ENCODE data around the gene SCYL1. TPM values are rescaled to one million over a fixed set of nuclear protein-coding genes. Genes with fewer than 3 reads are reported as not detected.

Gene SCYL1
- 42.4 to 62.3 TPM (median 60.2 TPM) in 5 replicates for total RNA-seq (2022; extraction: Qiagen RNA extraction)

DNA sequence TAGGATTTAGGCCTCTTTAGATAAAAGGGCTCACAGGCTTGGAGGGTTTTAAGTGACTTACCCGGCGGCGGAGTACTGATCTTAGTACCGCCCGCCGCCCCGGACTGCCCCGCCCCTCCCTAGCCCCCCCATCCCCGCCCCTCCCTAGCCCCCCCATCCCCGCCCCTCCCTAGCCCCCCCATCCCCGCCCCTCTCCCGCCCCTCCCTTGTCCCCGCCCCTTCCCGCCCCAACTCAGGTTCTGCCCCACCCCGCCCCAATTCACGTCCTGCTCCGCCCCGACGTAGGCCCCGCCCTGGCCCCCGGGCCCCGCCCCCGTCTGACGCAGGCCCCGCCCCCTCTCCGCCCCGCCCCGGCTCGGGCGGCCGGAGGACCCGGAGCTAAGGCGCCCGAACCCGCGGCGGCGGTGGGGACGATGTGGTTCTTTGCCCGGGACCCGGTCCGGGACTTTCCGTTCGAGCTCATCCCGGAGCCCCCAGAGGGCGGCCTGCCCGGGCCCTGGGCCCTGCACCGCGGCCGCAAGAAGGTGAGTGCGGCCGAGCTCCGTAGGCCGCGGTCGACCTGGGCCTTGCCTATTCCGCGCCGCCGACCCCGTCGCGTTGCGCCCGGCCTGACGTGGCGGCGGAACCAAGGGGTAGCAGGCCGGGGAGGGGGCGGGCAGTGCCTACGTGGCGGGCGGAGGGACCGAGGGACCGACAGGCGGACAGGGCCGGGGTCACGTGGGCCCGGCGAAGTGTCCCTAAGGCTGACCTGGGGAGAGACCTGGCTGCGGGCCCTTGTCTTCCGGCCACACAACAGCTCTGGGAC, at the start of gene SCYL1:
Gene SCYL1 (plus strand): TSS at position 343 of the 805 bp plus-strand sequence. CDS start 71 bp downstream, at position 414.

DNA sequence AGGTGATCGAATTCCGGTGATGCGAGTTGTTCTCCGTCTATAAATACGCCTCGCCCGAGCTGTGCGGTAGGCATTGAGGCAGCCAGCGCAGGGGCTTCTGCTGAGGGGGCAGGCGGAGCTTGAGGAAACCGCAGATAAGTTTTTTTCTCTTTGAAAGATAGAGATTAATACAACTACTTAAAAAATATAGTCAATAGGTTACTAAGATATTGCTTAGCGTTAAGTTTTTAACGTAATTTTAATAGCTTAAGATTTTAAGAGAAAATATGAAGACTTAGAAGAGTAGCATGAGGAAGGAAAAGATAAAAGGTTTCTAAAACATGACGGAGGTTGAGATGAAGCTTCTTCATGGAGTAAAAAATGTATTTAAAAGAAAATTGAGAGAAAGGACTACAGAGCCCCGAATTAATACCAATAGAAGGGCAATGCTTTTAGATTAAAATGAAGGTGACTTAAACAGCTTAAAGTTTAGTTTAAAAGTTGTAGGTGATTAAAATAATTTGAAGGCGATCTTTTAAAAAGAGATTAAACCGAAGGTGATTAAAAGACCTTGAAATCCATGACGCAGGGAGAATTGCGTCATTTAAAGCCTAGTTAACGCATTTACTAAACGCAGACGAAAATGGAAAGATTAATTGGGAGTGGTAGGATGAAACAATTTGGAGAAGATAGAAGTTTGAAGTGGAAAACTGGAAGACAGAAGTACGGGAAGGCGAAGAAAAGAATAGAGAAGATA, 25.7 kb upstream of the SCYL1 start, which contains the start of gene MALAT1:
Gene MALAT1 (plus strand): TSS at position 69 of the 736 bp plus-strand sequence.

DNA sequence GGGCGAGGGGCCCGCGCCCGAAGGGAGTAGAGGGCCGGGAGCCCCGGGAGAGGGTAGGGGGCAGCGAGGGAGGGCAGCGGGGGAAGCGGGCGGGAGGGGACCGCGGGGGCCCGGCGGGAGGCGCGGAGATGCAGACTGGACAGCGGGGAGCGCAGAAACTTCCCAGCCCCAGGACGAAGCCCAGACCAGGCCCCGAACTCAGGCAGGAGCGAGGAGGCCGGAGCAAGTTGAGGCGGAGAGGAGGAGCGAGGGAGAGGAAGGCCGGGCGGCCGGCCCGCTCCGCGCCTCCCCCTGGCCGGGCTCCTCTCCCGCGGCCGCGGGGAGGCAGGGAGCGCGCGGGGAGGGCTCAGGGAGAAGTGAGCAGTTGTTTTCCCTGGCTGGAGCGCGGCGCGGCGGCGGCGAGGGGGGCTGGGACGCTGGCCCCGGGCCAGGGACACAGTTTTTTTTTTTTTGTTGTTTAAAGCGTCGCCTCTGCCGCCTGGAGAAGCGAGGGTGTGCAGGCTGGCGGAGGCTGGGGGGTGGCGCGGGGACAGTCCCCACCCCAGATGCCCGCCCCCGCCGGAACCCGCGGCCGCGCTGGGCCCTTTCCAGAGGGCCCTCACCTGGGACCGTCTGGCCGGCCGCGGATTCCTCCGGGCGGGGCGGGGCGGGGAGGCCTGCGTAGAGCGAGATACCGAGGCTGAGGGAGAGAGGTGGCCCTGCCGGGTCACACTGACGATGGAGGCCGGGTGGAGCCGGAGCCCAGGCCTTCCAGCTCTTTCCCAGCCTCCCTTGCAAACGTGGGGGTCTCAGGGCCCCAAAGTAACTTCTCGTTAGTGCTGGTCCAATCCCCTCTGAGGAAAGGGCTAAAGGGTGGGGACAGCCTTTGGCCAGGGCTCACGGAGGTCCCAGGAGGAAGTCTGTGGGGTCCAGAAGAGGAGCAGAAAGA, 33.4 kb downstream of the SCYL1 start, which contains the start of gene LTBP3:
Gene LTBP3 (minus strand): TSS at position 358 of the 928 bp plus-strand sequence. CDS start 400 bp downstream, outside the sequence.

GRCh38 chr11:65569973-65570918, 45.4 kb downstream of the SCYL1 start, which contains the start of gene ZNRD2:
Gene ZNRD2 (plus strand): TSS chr11:65570477. CDS start chr11:65570492, 15 bp downstream.

DNA sequence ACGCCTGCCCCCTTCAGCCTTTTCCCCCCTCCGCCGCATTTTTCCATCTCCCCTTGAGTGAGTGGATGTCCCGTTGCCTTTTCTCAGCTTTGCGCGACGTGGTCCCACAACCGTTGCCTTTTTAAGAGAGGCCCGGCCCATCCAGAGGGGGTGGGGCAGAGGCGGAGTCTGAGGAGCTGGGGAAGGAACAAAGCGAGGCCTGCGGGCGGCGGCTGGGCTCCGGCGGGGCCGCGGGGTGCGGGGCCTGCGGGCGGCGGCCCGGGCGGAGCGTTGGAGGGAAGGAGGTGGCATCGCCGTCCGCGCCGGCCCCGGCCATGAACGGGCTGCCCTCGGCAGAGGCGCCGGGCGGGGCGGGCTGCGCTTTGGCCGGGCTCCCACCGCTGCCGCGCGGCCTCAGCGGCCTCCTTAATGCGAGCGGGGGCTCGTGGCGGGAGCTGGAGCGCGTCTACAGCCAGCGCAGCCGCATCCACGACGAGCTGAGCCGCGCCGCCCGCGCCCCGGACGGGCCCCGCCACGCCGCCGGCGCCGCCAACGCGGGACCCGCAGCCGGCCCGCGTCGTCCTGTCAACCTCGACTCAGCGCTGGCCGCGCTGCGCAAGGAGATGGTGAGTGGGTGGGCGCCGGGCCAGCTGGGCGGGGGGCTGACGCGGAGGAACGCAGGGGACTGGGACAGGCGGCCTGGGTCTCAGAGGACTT, 47.6 kb downstream of the SCYL1 start, which contains the start of gene FAM89B:
Gene FAM89B (plus strand): TSS at position 183 of the 696 bp plus-strand sequence. CDS start 132 bp downstream, at position 315.

DNA sequence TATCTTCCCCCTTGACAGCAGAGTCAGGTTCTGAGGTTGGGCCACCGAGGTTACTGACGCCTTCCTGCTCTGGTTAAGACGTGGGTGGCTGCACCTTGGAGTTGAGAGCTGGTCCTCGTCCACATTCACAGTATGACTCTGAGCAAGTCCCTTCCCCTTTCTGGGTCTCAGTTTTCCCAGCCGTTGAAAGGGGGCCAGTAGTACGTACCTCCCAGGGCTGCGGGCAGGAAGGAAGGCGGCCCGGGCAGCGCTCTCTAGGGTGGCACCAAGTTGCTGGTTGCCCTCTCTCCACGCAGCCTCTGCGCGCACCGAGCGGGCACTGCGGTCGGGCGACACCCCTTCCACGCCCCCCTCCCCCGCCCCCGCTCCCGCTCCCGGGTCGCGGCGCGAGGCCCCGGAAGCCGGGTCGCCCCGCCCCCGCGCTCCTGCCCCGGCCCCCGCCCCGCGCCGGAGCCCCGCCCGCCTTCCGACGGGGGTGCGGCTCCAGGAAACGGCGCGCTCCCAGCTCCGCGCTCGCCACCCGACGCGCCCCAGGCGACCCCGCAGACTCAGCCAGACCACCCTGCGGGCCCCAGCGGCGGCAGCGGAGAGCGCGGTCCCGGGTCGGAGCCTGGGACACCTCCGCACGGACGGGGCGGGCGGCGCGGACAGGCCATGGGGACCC, 50.8 kb downstream of the SCYL1 start, which contains the start of gene EHBP1L1:
Gene EHBP1L1 (plus strand): TSS at position 486 of the 664 bp plus-strand sequence. CDS start 250 bp downstream, outside the sequence.

Other genes with a start within 250 kb of the SCYL1 start
- 16.1 to 22.5 TPM (median 19.6 TPM) in 5 replicates for gene CDC42EP2, start 210.2 kb upstream of the SCYL1 start, total RNA-seq (2022; extraction: Qiagen RNA extraction)
- 38.8 to 42.8 TPM (median 42.2 TPM) in 5 replicates for gene DPF2, start 191.2 kb upstream of the SCYL1 start, total RNA-seq (2022; extraction: Qiagen RNA extraction)
- 0.80 to 1.2 TPM (median 1.0 TPM) in 5 replicates for gene TIGD3, start 170.3 kb upstream of the SCYL1 start, total RNA-seq (2022; extraction: Qiagen RNA extraction)
- 10.7 to 16.6 TPM (median 15.4 TPM) in 5 replicates for gene SLC25A45, start 142.4 kb upstream of the SCYL1 start, total RNA-seq (2022; extraction: Qiagen RNA extraction)
- 34.3 to 52.8 TPM (median 49.7 TPM) in 5 replicates for gene FRMD8, start 138.4 kb upstream of the SCYL1 start, total RNA-seq (2022; extraction: Qiagen RNA extraction)
- gene NEAT1, start 102.3 kb upstream of the SCYL1 start, total RNA-seq (2022; extraction: Qiagen RNA extraction) = 91.2 to 211 TPM (median 154 TPM) in 5 replicates
- 47.0 to 89.3 TPM (median 68.8 TPM) in 5 replicates for gene MALAT1, start 26.0 kb upstream of the SCYL1 start, total RNA-seq (2022; extraction: Qiagen RNA extraction)
- 67.3 to 123 TPM (median 91.4 TPM) in 5 replicates for gene LTBP3, start 33.3 kb downstream of the SCYL1 start, total RNA-seq (2022; extraction: Qiagen RNA extraction)
- 67.2 to 80.5 TPM (median 71.2 TPM) in 5 replicates for gene ZNRD2, start 45.4 kb downstream of the SCYL1 start, total RNA-seq (2022; extraction: Qiagen RNA extraction)
- gene FAM89B, start 47.5 kb downstream of the SCYL1 start, total RNA-seq (2022; extraction: Qiagen RNA extraction) = 24.8 to 42.2 TPM (median 34.4 TPM) in 5 replicates
- 20.8 to 32.9 TPM (median 28.8 TPM) in 5 replicates for gene EHBP1L1, start 51.0 kb downstream of the SCYL1 start, total RNA-seq (2022; extraction: Qiagen RNA extraction)
- gene KCNK7, start 70.7 kb downstream of the SCYL1 start, total RNA-seq (2022; extraction: Qiagen RNA extraction) = 0.21 to 0.59 TPM (median 0.45 TPM) in 5 replicates
- 39.9 to 50.8 TPM (median 46.4 TPM) in 5 replicates for gene MAP3K11, start 89.1 kb downstream of the SCYL1 start, total RNA-seq (2022; extraction: Qiagen RNA extraction)
- gene PCNX3, start 90.7 kb downstream of the SCYL1 start, total RNA-seq (2022; extraction: Qiagen RNA extraction) = 22.5 to 37.8 TPM (median 36.0 TPM) in 5 replicates
- gene SIPA1, start 113.0 kb downstream of the SCYL1 start, total RNA-seq (2022; extraction: Qiagen RNA extraction) = 9.4 to 16.4 TPM (median 15.6 TPM) in 5 replicates
- 58.7 to 77.6 TPM (median 77.2 TPM) in 5 replicates for gene RELA, start 137.8 kb downstream of the SCYL1 start, total RNA-seq (2022; extraction: Qiagen RNA extraction)
- gene KAT5, start 187.2 kb downstream of the SCYL1 start, total RNA-seq (2022; extraction: Qiagen RNA extraction) = 43.0 to 54.7 TPM (median 52.9 TPM) in 5 replicates
- gene RNASEH2C, start 195.7 kb downstream of the SCYL1 start, total RNA-seq (2022; extraction: Qiagen RNA extraction) = 22.8 to 46.0 TPM (median 44.1 TPM) in 5 replicates

All from A549 treated with dexamethasone at 1 μM for 4 hours (cell line).